Measurements from ENCODE around the gene TNFSF15.
"Not testable (repeated sequence)": the region's sequence is repeated elsewhere in the genome, so short reads cannot be mapped to it uniquely, and the experiment has no call there.

TNFSF15 gene

GRCh38 chr9:114746591-114747346 lies 59.1 kb downstream of the TNFSF15 start:
- DNase-seq, result peak; percentile 68

- DNase-seq, result no peak
Measured at GRCh38 chr9:114745879-114746550, 59.8 kb downstream of the TNFSF15 start.

GRCh38 chr9:114745108-114745848 lies 60.6 kb downstream of the TNFSF15 start:
- DNase-seq, result no peak

- DNase-seq, result no peak
Measured at GRCh38 chr9:114743446-114743845, 62.4 kb downstream of the TNFSF15 start.

- no peak for DNase-seq
Measured at GRCh38 chr9:114742947-114743346, 62.9 kb downstream of the TNFSF15 start.

- not testable (repeated sequence) for DNase-seq
Measured at GRCh38 chr9:114741521-114741920, 64.3 kb downstream of the TNFSF15 start.

- DNase-seq, result peak; percentile 83
Measured at GRCh38 chr9:114738581-114739316, 67.1 kb downstream of the TNFSF15 start.

- DNase-seq, result no peak
Measured at GRCh38 chr9:114737847-114738246, 68.0 kb downstream of the TNFSF15 start.

GRCh38 chr9:114737118-114737517 lies 68.7 kb downstream of the TNFSF15 start:
- no peak for DNase-seq

GRCh38 chr9:114735704-114736103 lies 70.1 kb downstream of the TNFSF15 start:
- peak; percentile 73 for DNase-seq

- not testable (repeated sequence) for DNase-seq
Measured at GRCh38 chr9:114735139-114735538, 70.7 kb downstream of the TNFSF15 start.

All from fibroblast of skin of abdomen (primary cell).